ENCODE data around the gene SERGEF. TPM values are rescaled to one million over a fixed set of nuclear protein-coding genes. Genes with fewer than 3 reads are reported as not detected.
A peak's percentile ranks its signal among the peaks of the same experiment; 100 is the strongest.

The SERGEF gene
- total RNA-seq, 2 donors from 2014 or later = 23.2 to 36.2 TPM

DNA sequence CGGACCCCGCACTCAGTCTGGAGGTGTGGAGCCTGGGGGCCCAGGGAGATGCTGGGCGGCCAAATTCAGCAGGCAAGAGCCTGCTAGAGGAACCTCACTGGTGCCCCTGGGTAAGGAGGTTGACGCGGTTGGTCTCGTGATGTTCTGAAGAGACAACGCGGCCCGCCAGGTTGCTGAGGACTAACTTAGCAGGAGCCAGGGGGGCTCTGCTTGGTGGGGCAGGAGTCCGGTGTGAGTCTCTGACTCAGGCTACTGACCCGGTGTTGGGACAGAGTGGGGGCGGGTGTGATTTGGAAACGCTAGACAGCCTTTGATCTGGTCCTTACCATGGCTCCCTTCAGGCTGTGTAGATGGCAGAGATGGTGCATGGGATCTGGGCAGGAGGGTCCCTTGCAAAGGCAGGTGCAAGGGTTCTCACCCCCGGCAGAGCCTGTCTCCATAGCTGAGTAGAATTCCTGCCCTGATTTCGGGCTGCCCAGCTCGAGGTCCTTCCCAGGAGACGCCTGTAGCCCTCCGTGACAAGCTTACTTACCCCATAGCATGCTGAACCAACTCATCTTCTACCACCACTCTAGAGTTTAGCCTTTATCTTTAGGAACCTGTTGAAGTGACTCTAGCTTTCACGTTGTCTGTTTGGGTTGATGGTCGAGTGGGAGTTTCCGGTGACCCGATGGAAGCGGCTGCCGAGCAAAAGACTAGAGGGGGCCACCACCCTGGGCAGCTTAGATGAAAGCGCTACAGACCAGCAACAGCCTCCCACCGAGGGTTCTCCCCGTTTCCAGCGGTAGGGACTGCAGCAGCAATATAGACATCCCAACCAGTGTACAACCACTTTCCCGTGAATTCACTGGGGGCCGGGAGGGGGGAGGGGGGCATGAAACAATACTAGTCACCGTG is 239.9 kb downstream of the SERGEF start:
- Histone ChIP-seq H3K36me3 (no peaks in the 10 kb centered on the region), H3K27ac (no peak overlapping the region), H3K9me3 (no peaks in the 10 kb centered on the region), H3K4me1 (peaks cover 8% of the 10 kb centered on the region), H3K9ac (ENCODE audit: low read depth in 2 of 2, low read length in 2 of 2) (no peak overlapping the region), H3K27me3 (no peaks in the 10 kb centered on the region), H3K4me3 (no peak overlapping the region)
- TF ChIP-seq CTCF (IDR thresholded peaks at IDR 0.05) = no peak
- no peak for DNase-seq
- intact Hi-C loops (cut with DNase I) = no loop called here

DNA sequence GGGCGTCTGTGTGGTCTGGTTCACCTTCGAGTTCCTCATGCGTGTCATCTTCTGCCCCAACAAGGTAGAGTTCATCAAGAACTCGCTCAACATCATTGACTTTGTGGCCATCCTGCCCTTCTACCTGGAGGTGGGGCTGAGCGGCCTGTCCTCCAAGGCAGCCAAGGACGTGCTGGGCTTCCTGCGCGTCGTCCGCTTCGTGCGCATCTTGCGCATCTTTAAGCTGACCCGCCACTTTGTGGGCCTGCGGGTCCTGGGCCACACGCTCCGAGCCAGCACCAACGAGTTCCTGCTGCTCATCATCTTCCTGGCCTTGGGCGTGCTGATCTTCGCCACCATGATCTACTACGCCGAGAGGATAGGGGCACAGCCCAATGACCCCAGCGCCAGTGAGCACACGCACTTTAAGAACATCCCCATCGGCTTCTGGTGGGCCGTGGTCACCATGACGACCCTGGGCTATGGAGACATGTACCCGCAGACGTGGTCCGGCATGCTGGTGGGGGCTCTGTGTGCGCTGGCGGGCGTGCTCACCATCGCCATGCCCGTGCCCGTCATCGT is 240.9 kb downstream of the SERGEF start:
- no peak for TF ChIP-seq CTCF (IDR thresholded peaks at IDR 0.05)
- H3K27ac ChIP-seq = no peak overlapping the region
- H3K4me1 ChIP-seq = peaks cover 8% of the 10 kb centered on the region
- H3K4me3 ChIP-seq = no peak overlapping the region
- DNase-seq = no peak
- H3K9ac ChIP-seq (ENCODE audit: low read depth in 2 of 2, low read length in 2 of 2) = no peak overlapping the region
- intact Hi-C loops (cut with DNase I) = no loop called here
- H3K27me3 ChIP-seq = no peaks in the 10 kb centered on the region
- no peaks in the 10 kb centered on the region for H3K36me3 ChIP-seq
- H3K9me3 ChIP-seq = no peaks in the 10 kb centered on the region

DNA sequence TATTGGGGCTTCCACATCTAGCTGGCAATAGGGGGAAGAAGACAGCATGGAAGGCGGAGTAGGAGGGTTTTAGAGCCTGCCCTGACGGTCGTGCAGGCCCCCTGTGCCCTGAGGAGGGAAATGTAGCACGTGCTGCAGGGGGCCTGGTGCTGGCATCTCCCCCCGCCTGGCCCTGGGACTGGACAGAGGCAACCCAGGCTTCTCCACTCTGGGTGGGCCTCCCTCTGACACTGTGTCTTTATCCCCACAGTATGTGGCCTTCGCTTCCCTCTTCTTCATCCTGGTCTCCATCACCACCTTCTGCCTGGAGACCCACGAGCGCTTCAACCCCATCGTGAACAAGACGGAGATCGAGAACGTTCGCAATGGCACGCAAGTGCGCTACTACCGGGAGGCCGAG is 241.4 kb downstream of the SERGEF start:
- Histone ChIP-seq H3K9me3 (no peaks in the 10 kb centered on the region), H3K9ac (ENCODE audit: low read depth in 2 of 2, low read length in 2 of 2) (no peak overlapping the region), H3K36me3 (no peaks in the 10 kb centered on the region), H3K4me1 (peaks cover 8% of the 10 kb centered on the region), H3K27ac (no peak overlapping the region), H3K4me3 (no peak overlapping the region), H3K27me3 (no peaks in the 10 kb centered on the region)
- TF ChIP-seq CTCF (IDR thresholded peaks at IDR 0.05) = no peak
- intact Hi-C loops (cut with DNase I) = no loop called here
- no peak for DNase-seq

GRCh38 chr11:17770917-17771316 is 241.9 kb downstream of the SERGEF start:
- intact Hi-C loops (cut with DNase I) = no loop called here
- no peak for DNase-seq
- peaks cover 8% of the 10 kb centered on the region for H3K4me1 ChIP-seq
- H3K9ac ChIP-seq (ENCODE audit: low read depth in 2 of 2, low read length in 2 of 2) = no peak overlapping the region
- TF ChIP-seq CTCF (IDR thresholded peaks at IDR 0.05) = no peak
- H3K36me3 ChIP-seq = no peaks in the 10 kb centered on the region
- H3K27ac ChIP-seq = no peak overlapping the region
- H3K4me3 ChIP-seq = no peak overlapping the region
- H3K27me3 ChIP-seq = no peaks in the 10 kb centered on the region
- H3K9me3 ChIP-seq = no peaks in the 10 kb centered on the region

GRCh38 chr11:17770048-17770652 is 242.7 kb downstream of the SERGEF start:
- peak; percentile 93 for DNase-seq
- peak; percentile 22 for TF ChIP-seq CTCF (IDR thresholded peaks at IDR 0.05)

More at GRCh38 chr11:17770048-17770652, 242.7 kb downstream of the SERGEF start:
- intact Hi-C loops (cut with DNase I) = no loop called here
- Histone ChIP-seq H3K27me3 (no peaks in the 10 kb centered on the region), H3K36me3 (no peaks in the 10 kb centered on the region), H3K27ac (no peak overlapping the region), H3K9ac (ENCODE audit: low read depth in 2 of 2, low read length in 2 of 2) (no peak overlapping the region), H3K4me3 (no peak overlapping the region), H3K9me3 (no peaks in the 10 kb centered on the region), H3K4me1 (peaks cover 8% of the 10 kb centered on the region)
